GM12873 (cell line): ENCODE results near the gene AGRN.

ENCODE experiments used
- TF ChIP-seq, protein P1 (sequence below): IDR thresholded peaks from 2 replicates; pipeline ENCODE4 v1.5.1; 2012; ENCODE audit warnings: low read depth, mild to moderate bottlenecking, moderate library complexity, low read length, control low read depth; ENCODE audit not compliant: insufficient read depth; ENCODE audit errors: missing control alignments

The AGRN gene

DNA sequence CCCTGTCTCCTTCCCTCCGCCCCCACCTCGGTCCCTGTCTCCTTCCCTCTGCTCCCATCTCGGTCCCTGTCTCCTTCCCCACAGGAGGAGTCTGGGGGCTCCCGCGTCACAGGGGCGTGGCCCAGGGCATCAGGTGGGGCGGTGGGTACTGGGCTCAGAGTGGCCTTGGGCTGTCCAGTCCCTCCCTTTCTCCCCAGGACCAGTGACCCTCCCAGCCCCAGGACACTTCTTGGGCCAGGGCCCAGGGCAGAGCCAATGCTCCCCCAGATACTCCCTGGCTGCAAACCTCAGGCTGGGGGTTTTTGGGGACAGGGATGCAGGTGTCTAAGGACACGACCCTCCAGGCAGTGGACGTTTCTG is 61.0 kb downstream of the AGRN start:
- TF ChIP-seq, protein P1, sequence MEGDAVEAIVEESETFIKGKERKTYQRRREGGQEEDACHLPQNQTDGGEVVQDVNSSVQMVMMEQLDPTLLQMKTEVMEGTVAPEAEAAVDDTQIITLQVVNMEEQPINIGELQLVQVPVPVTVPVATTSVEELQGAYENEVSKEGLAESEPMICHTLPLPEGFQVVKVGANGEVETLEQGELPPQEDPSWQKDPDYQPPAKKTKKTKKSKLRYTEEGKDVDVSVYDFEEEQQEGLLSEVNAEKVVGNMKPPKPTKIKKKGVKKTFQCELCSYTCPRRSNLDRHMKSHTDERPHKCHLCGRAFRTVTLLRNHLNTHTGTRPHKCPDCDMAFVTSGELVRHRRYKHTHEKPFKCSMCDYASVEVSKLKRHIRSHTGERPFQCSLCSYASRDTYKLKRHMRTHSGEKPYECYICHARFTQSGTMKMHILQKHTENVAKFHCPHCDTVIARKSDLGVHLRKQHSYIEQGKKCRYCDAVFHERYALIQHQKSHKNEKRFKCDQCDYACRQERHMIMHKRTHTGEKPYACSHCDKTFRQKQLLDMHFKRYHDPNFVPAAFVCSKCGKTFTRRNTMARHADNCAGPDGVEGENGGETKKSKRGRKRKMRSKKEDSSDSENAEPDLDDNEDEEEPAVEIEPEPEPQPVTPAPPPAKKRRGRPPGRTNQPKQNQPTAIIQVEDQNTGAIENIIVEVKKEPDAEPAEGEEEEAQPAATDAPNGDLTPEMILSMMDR, result no peak

DNA sequence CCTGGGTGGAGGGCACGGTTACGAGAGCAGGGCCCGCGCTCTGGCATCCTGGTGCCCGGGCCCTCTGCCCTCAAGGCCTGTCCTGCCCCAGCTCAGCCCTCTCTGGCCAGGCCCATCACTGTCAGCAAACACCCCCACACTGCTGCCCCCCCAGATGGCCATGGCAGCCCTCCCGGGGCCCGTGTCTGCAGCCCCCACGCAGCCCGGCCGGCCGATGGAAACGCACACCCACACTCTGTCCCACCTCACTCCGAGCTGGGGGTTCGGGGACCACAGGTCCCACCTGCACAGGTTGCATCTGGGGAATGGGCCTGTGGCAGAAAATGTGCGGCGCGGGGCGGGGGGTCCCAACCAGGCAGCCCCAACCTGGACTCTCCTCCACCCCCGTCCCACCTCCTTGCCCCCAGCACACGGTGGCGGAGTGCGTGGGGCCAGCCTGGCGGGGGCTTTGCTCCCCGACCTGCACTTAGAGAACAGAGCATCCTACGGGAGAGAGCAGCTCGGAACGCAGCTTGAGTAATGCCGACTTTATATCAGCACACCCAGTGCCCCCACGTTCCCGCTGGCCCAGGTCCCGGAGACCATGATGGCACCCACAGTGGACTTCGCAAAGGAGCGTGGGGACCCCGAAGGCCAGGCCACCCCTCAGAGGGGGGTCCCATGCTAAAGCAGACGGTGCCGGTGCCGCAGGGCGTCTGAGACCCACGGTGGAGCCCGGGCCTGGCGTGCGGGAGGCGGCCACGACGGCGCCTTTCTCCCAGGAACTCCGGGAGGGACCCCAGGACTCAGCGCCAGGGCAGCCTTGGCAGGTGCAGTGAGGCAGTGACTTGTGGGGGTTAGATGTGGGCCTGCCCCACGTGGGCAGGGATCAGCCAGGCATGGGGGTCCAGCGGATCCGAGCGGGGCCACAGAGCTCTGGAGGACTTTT is 61.7 kb downstream of the AGRN start:
- TF ChIP-seq, protein P1, result no peak

DNA sequence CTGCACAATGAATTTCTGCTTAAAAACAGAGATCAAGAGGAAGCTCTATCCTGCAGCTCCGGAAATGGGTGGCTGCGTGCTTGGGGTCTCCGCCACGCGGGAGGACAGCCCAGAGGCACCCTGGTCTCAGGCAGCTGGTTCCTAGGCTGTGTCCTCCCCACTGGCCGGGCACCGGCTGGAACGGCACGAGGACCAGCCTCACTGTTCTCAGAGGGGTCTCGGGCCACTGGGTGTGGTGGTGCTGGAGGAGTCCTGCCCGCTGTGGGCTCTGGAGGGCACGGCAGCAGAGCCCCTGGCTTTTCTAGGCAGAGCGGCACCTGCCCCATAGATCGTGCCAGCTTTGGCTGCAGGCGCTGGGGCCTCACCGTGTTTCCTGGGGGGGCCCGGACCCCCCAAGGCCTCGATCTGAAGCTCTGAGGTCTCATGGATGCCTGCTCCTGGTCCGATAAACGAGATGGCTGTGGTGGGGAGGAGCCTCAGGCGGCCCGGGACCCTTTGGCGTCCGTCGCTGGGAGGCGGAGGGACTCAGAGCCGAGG is 62.4 kb downstream of the AGRN start:
- TF ChIP-seq, protein P1, result no peak

DNA sequence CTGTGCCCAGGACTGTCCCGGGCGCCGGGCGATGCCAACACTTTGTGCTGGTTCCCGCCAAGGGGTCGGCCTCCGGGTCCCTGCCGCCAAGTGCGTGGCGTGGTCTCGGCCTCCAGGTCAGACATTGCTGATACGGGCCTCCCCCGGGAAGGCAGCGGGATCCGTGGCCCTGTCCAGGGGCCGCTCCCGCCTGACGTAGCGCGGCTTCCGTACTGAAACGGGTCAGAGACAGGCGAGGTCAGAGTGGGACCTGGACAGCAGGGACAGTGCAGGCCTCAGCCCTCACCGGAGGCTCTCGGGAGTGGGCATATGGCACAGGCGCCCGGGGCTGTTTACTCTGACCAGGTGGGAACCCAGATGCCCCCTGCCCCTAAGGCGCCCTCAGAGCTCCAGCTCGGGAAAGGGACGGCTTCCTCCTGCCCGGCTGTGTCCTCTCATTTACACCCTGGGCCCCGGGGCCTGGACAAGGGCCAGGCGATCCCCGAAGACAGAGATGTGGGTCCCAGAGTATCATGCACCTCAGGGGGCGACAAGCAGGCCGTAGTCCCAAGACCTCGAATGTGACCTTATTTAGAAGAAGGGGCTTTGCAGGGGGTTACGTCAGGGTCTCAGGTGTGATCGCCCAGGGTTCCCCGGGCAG is 63.0 kb downstream of the AGRN start:
- TF ChIP-seq, protein P1, result no peak

DNA sequence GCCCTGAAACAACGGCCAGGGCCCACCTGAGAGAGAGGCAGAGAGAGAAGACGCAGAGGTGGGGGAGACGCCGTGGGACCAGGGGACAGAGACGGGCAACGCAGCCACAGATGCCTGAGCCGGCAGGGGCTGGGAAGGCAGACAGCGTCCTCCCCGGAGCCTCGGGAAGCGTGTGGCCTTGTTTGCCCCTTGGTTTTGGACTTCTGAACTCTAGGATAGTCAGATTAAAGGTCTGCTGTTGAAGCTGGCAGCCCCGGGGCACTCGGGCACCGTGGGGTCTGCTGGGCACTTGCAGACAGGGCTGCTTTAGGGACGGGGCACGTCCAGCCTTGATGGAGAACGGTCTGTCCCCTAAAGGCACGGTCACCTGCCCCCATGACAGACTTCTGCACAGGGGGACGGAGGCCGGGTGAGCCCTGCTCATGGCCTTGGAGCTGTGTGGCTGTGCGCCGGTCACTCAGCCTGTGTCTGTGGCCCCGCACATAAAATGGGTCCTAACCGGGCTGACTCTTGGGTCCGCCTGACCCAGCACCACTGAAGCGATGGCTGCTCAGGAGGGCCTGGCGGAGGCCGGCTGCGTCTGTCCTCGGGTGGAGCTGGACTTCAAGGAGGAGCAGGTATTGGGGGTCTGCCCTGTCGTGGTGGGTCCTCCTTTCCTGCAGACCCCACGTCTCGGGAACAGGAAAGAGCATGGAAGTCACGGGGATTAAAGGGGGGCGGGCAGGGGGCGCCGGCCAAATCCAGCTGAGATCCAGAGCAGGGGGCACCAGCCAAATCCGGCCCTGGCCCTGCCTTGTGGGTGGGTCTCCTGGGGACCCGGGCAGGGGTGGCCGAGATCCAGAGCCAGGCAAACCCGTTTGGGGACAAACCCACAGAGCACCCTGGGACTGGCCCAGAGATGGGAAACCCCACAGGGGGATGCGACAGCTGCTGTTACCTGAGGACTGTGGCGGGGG is 63.8 kb downstream of the AGRN start:
- TF ChIP-seq, protein P1, result no peak

DNA sequence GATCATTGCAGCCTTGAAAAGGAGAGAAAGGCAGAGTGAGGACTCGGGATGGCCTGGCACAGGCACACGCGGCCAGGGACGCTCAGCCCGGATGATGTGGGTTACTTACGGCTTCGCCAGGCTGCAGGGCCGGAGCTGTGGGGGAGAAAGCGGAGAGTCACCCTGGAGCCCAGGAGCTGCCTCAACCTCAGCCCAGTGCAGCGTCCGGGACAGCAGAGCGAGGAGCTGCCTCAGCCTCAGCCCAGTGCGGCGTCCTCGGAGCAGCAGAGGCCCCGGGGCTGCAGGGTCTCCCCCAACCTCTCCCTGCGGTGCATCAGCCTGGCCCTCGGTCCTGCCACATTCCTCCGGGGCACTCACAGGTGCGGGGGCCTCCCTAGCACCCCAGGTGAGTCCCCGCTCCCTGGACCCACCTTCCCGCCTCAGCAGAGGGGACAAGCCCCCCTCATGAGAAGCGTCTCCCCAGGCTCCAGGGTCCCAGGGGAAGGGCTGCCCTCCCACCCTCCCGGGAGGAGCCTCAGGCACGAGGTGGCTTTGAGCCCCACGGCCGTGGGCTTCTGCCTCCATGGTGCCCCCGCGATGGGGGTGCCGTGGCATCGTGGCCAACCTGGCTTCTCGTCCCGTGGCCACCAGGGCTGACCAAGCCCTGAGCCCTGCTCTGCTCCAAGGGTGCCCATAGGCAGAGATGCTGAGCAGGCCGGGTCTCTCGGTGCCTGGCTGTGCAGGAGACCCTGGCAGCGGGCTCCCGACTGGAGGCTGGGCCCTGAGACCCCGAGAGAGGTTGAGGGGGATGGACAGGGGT is 64.7 kb downstream of the AGRN start:
- TF ChIP-seq, protein P1, result no peak
